ENCODE results near the gene PCDH9.

DNA sequence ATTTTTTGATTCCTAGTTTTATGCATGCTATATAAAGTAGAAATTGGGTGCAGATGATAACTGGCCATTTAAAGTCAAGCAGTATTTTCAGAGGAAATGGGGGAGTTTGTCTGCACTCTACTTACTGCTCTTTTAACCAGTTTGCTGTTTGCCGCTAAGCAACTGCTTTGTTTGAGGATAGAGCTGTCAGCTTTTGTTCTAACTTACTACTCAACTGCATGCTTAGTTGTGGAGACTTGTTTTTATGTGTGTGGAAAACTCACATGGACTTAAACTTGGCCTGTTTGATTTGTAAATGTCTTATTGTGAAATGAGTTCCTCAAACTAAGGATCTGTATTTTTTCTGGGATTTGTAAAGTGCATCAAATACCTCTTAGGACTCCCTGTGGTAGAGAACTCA lies 591.1 kb downstream of the PCDH9 start:
- TF ChIP-seq, protein P1, sequence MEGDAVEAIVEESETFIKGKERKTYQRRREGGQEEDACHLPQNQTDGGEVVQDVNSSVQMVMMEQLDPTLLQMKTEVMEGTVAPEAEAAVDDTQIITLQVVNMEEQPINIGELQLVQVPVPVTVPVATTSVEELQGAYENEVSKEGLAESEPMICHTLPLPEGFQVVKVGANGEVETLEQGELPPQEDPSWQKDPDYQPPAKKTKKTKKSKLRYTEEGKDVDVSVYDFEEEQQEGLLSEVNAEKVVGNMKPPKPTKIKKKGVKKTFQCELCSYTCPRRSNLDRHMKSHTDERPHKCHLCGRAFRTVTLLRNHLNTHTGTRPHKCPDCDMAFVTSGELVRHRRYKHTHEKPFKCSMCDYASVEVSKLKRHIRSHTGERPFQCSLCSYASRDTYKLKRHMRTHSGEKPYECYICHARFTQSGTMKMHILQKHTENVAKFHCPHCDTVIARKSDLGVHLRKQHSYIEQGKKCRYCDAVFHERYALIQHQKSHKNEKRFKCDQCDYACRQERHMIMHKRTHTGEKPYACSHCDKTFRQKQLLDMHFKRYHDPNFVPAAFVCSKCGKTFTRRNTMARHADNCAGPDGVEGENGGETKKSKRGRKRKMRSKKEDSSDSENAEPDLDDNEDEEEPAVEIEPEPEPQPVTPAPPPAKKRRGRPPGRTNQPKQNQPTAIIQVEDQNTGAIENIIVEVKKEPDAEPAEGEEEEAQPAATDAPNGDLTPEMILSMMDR (IDR thresholded peaks at IDR 0.05 in 8 of 11, conservative IDR thresholded peaks at IDR 0.05 in 3 of 11) = no peak
- TF ChIP-seq POLR2A (IDR thresholded peaks at IDR 0.05) (no peak), POLR2AphosphoS5 (IDR thresholded peaks at IDR 0.05) (no peak)
